GM19035 (cell line): Measurements from ENCODE around the gene ABCC1.
"Not testable (repeated sequence)": the region's sequence is repeated elsewhere in the genome, so short reads cannot be mapped to it uniquely, and the experiment has no call there.

Source experiments
- ATAC-seq: cut with Tn5 transposase; IDR thresholded peaks from one replicate; pipeline ENCODE4 v1.9.1; 2021; ENCODE audit not compliant: unreplicated experiment

Gene ABCC1

DNA sequence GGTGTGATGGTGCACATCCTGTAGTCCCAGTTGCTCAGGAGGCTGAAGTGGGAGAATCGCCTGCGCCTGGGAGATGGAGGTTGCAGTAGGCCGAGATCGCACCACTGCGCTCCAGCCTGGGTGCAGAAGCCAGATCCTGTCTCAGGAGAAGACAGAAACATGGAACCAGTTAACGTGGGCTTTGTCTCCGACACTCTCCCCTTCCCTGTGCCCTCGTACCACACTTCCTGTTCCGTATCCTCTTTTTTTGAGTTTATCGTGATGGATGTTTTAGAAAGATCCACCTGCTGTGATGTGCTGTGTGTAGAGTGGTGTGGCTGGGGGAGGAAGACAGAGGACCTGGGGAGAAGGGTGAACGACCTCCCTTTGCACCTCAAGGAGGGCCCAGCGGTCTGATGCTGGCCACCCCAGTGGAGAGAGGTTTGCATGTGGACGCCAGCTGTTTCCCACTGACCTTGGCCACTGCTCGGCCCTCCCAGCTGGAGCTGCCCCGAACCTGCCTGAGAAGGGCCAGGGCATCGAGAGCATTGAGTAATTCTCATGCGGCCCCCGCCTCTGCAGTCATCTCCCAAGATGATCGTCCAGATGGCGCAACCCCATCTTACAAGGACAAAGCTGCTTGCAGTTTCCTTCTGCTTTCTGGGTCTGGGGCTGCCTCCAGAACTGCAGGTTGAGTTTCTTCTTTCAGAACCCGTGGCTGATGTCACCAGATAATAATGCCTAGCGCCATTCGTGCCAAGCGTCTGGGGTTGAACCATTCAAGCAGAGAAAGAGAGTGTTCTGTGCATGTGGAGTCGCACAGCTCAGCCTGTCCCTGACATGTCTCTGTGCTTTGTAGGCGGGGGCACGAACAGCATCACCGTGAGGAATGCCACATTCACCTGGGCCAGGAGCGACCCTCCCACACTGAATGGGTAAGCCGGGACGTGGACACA is 126.3 kb downstream of the ABCC1 start:
- ATAC-seq = no peak

DNA sequence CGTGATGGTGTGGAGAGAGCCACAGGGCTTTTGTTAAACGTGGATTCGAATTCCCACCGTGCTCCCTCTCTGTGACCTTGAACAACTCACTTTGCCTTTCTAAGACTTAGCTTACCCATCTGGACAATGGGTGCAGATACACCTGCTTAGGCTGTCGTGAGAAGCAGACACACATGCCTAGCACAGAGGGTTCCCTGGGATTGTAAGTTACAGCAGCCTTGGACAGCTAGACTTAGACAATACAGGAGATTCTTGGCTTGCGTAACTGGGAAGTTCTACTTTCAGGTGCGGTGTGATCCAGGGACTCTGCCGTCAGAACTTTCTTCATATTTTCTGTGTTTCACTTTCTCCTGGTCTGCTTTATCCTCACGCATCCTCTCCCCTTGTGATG is 127.0 kb downstream of the ABCC1 start:
- no peak for ATAC-seq

GRCh38 chr16:16080465-16081065 is 131.1 kb downstream of the ABCC1 start:
- no peak for ATAC-seq

GRCh38 chr16:16081141-16081540 is 131.7 kb downstream of the ABCC1 start:
- ATAC-seq = no peak

GRCh38 chr16:16082255-16082654 is 132.8 kb downstream of the ABCC1 start:
- no peak for ATAC-seq

DNA sequence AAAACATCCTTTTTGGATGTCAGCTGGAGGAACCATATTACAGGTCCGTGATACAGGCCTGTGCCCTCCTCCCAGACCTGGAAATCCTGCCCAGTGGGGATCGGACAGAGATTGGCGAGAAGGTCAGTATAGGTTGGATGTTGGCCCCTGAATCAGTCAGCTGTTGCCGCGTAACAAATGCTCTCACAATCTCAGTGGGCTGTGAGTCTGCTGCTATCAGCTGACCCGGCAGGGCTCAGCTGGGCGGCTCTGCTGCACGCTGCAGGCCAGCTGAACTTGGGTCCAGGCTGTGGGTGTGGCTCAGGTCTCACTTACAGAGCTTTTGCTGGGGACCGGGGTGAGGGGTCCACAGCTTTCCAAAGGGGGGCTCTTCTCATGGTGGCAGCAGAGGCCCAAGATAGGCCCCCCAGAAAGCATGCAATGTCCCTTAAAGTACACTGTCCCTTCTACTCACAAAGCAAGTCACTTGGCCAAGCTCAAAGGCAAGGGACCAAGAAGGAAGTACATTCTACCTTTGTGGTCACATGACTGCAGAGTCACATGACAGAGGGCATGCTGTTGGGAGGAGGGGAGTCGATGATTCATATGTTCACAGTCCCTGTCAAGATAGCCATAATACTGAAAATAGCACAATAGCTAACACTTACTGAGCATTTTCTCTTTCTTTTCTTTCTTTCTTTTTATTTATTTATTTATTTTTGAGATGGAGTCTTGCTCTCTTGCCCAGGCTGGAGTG is 134.2 kb downstream of the ABCC1 start:
- no peak for ATAC-seq

DNA sequence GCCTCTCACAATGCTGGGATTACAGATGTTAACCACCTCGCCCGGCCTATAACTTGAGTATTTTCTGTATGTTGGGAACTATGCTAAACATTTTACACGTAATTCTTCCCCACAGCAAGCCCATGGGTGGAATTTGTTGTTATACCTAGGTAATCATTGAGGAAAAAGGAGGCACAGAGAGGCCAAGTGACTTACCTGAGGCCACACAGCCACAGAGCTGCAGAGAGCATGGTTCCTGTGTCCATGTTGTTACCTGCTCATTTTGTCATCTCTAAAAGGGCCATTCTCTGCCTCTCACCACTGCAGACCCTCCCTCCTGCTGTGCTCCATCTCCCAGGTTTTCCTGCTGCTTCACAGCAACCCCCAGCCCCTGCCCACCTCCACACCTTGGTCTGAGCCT is 135.5 kb downstream of the ABCC1 start:
- no peak for ATAC-seq

GRCh38 chr16:16086653-16087446 is 137.4 kb downstream of the ABCC1 start:
- no peak for ATAC-seq

DNA sequence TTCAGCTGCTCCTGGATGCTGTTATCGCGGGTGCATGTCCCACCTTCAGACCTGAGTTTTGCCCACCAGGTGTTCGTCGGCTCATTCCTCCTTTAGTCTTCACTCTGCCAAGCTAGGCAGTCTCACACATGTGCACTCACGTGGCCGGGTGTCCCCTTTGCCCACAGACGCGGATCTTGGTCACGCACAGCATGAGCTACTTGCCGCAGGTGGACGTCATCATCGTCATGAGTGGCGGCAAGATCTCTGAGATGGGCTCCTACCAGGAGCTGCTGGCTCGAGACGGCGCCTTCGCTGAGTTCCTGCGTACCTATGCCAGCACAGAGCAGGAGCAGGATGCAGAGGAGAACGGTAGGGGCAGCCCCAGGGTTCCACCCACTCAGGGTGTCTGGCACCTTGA is 140.8 kb downstream of the ABCC1 start:
- no peak for ATAC-seq

GRCh38 chr16:16092925-16093627 is 143.7 kb downstream of the ABCC1 start:
- ATAC-seq = no peak

DNA sequence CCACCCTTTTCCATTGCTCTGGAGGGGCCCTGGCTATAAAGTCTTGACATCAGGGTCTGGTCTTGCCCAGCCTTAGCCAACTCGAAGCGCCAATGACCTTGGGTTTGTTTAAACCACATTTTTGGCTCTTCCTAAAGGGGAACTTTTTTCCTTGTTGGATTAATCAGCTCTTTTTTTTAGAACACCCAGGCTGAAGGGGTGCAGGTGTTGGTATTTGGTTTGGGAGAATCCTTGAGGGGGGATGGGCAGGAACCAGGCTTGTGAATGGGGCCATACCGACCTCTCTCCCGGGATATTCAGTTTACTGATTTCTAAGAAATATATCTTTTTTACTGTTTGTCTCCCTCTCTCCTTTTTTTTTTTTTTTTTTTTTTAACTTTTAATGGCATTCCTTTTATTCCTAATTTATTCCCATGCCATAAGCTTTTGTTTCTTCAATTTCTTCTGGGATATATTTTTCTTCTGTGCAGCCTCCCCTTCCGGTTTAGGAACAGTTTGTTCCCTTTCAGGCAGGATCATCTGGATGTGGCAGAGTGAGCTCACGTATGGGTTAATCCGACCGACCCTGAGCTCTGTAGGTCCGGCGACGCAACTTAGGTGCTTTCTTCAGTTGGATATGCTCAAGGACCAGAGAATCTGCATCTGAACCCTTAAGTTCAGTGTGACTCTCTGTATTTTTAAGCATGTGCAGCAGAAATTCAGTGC is 144.4 kb downstream of the ABCC1 start:
- ATAC-seq = no peak

DNA sequence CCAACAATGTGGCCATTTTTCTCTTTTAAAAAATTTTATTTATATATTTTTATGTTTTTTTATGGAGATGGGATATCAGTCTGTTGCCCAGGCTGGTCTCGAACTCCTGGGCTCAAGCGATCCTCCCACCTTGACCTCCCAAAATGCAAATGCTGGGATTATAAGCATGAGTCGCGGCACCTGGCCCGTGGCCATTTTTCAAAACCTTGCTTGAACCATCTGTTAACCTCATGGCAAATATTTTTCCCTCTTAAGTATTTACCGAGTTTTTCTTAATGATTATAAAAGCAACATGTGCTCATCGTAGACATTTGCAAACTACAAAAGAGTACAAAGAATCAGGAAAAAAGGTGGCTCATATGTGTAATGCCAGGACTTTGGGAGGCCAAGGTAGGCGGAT is 146.2 kb downstream of the ABCC1 start:
- ATAC-seq = no peak

DNA sequence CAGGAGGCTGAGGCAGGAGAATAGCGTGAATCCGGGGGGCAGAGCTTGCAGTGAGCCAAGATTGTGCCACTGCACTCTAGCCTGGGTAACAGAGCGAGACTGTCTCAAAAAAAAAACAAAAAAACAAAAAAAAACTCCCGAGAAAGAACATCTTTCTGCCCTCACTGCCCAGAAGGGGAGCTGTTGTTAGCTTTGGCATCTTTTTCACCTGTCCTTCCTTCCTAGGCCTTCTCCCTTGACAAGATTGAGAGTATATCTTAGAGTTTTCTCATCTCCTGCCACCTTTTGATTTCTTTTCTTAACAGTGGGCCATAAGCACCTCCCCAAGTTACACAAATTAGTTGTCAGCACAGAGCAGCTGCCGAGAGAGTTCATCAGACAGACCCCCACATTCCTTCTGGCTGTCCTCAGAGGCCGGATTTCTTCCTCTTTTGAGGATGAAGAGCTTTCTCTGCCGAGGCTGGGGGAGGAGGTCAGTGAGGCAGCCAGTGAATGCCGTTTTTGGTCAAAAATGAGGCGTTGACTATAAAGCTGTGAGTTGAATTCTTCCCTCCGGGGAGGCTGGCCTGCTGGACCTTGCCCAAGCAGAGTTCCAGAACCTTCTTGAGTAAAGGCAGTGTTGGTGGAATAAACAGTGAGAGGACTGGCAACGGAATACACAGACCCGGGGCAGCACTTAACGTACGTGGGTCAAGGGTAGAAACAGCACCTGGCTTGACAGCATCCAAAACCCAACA is 146.9 kb downstream of the ABCC1 start:
- ATAC-seq = no peak

GRCh38 chr16:16096858-16097213 is 147.4 kb downstream of the ABCC1 start:
- ATAC-seq = no peak

DNA sequence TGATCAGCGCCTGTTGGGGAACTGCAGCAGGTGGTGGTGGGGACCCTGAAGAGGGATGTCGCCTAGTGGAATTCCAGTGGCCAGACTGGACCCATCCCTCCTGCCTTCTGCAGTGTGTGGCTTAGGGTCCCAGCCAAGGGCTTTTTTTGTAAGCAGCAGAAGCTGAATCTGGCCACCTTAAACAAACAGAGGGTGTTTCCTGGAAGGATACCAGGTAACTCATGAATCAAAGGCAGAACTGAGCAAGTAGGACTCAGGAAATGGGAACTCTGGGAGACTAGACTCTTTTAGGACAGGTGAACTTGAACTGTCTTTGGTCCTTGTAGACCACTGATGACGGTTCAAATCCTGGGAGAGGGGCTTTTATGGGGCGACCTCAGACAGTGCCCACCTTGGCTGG is 149.9 kb downstream of the ABCC1 start:
- no peak for ATAC-seq

GRCh38 chr16:16100631-16101030 is 151.2 kb downstream of the ABCC1 start:
- no peak for ATAC-seq

DNA sequence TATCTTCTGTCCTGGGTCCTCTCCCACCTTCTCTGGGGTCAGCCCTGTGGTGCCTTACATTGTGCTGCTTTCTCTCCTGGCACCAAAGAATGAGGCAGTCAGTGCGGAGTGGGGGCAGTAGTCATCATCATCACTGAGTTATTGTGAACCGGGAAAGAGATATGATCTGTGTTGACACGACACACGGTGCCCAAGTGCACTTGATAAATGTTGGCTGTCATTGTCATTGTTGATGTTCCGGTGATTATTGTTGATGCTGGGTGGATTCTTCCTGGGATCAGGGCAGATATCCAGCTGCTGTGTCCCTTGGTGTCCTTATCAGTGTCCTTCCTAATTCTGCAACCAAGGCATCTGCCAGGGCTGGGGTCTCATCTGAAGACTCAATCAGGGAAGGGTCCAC is 152.2 kb downstream of the ABCC1 start:
- no peak for ATAC-seq

DNA sequence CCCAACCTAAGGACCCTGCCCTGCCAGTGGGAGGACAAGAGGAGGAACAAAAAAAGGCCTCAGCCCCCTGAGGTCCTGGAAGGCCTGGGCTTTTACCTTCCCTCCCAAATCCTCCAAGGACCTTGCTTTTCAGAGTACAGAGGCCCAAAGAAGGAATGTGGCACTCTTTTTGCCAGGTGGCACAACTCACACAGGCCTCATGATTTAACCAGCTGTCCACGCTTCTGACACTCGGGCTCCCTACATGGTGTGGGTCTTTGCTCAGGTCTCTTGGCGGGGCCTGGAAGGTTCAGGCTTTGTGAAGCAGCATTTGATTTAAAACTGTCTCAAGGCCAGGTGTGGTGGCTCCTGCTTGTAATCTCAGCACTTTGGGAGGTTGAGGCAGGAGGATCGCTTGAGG is 153.3 kb downstream of the ABCC1 start:
- no peak for ATAC-seq

DNA sequence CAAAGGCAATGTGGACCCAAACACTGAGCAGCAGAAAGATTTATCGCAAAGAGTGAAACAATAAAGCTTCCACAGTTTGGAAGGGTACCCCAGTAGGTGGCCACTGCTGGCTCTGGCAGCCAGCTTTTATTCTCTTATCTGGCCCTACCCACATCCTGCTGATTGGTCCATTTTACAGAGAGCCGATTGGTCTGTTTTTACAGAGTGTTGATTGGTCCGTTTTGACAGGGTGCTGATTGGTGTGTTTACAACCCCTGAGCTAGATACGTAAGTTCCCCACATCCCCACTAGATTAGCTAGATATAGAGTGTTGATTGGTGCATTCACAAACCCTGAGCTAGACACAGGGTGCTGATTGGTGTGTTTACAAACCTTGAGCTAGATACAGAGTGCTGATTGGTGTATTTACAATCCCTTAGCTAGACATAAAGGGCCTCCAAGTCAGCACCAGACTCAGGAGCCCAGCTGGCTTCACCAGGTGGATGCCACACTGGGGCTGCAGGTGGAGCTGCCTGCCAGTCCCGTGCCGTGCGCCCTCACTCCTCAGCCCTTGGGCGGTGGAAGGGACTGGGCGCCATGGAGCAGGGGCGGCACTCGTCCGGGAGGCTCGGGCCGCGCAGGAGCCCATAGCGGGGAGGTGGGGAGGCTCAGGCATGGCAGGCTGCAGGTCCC is 154.9 kb downstream of the ABCC1 start:
- not testable (repeated sequence) for ATAC-seq
